GM21528 (cell line): ENCODE measurements around the gene STK32B.

Source experiments
- ATAC-seq: cut with Tn5 transposase; IDR thresholded peaks from one replicate; pipeline ENCODE4 v1.9.1; 2021; ENCODE audit warnings: mild to moderate bottlenecking, moderate library complexity; ENCODE audit not compliant: unreplicated experiment, low FRiP score

STK32B gene

DNA sequence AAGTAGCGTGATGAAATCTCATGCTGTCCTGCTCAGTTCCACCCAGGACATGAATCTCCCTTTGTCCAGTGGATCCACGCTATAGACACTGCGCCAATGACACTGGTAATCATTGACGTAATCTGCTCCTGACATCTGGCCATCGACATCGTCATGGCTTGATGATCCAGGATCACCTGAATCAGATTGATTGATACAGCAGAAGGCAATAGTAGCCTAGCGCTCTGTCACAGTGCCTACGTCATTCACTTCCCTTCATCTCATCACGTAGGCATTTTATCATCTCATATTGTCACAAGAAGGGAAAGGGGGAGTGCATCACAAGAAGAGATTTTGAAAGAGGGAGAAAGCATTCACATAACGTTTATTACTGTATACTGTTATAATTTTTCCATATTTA is 68.8 kb downstream of the STK32B start:
- no peak for ATAC-seq

DNA sequence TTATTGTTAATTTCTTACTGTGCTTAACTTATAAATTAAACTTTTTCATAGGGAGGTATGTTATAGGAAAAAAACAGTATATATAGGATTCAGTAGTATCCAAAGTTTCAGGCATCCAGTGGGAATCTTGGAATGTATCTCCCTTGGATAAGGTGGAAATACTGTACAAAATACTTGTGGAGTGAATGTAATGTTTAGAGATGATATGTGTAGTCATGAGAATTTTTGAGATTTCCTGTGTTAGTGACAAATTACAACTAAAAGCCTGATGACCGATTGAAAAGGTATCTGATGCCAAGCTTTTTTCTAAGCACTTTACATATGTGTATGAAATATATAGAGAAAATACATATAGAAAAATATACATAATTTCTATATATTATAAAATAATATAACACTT is 69.2 kb downstream of the STK32B start:
- no peak for ATAC-seq

DNA sequence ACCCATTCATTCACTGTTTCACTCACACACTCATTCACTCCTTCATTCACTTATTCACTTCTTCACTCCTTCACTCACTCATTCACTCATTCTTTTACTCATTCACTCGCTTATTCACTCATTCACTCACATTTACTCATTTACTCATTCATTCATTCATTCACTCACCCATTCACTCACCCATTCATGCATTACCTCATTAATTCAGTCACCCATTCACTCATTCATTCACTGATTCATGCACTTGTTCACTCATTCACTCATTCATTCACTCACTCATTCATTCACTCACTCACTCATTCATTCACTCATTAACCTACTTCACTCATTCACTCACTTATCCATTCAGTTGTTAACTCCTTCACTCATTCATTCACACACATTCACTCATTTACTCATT is 70.8 kb downstream of the STK32B start:
- no peak for ATAC-seq

DNA sequence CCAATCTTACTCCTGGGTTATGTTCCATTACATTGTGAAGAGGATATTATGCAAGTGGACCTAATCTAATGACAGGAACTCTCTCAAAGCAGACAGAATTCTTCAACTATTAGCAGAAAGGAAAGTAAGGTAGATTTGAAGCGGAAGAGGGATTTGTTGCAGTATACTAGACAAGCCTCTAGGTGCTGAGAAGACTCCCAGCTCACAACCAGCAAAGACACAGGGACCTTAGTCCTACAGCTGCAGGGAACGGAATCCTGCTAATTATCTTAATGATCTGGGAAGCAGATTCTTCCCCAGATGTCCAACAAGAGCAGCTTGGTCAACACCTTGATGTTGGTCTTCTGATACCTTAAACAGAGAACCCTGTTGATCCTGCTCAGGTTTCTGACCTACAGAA is 73.6 kb downstream of the STK32B start:
- ATAC-seq, result no peak

DNA sequence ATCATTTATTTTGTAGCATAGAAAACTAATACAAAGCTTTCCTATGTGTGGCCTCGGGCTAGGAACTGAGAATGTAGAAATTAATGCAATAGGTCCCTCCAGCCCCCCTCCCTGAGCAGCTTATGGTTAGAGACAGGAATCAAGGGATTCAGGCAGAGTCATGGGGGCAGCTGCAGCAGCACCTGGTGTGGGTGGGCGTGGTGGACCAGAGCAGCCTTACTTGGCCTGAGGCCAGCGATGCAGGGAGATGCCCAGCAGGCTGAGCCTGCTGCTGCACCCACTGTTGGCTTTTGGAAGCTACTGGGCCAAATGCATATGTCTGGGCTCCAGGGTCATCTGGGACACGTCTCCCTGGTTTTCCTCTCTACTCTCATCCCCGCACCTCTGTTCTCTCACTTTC is 74.0 kb downstream of the STK32B start:
- ATAC-seq, result no peak

DNA sequence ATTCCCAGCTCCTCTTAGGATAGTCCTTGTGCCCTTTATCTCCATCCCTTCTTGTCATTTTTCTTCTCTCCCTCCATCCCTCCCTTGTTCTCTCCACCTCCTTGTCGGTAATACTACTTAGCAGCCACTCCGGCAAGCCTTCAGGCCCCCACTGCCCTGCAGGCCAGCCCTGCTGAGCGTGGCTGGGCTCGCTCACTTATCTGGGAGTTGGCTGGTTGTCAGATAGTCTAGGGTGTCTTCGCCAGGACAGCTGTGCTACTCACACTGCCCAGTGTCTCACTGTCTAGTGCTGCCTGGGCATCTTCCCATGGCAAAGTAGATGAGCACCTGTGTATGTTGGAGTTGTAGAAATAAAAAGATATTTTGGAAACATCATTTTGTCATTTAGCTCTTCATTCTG is 75.0 kb downstream of the STK32B start:
- ATAC-seq, result no peak

DNA sequence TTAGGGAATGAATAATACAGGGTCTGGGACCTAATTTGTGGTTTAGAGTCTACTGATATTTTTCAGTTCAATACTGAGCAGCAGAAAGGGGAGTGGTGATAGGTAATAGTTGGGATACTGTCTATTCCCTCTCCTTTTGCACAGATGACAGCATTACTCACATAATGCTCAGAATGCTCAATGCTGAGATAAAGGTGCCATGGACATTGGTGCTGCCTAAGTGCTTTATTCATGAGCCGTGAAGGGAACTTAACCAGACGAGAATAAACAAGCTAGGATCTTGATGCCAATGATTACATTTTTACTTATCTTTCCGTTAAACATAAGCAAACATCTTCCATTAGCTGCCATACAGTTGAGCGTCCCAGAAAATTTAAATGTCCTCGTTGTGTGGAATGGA is 75.6 kb downstream of the STK32B start:
- no peak for ATAC-seq

DNA sequence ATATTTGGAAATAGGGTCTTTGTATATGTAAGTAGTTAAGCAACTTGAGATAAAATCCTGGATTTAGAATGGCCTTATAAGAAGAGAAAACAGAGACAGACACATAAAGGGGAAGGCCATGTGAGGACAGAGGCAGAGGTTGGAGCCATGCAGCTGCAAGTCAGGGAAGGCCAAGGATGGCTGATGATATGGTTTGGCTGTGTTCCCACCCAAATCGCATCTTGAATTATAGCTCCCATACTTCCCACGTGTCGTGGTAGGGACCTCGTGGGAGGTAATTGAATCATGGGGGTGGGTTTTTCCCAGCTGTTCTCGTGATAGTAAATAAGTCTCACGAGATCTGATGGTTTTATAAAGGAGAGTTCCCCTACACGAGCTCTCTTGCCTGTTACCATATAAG is 76.3 kb downstream of the STK32B start:
- ATAC-seq, result no peak

DNA sequence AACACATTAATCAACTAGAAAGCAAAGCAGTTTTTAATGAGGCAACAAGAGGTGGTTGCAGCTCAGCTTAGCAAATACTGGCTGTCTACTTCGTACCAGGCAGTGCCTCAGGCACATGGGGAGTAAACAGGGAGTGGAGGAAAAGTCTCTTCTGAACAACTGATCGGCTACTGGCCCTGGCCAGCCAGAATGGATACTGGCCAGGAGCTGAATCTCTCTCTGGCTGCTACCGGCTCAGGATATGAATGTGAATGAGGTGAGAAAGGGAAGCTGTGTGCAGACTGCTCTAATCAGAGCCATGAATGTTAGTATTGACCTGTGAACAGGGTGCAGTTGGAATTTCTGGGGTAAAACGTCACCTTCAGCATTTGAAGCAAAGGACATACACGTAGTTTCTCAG is 77.3 kb downstream of the STK32B start:
- ATAC-seq, result no peak

DNA sequence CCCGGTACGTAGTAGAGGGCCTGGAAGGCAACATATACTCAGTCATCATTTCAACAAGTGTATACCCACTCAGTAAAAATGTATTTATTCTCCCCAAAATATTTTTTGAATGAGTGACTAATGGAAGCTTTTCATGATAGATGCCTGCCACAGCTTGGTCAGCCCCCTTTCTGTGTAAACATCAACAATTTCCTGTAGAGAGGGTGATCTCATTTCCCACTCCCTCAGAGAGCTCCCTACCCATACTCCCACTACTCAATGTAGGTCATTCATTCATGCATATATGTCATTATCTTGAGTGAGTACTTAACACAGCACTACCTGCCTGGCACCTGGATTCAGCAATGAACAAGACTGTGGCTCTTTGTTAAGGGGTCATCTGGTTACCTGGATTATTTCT is 81.9 kb downstream of the STK32B start:
- no peak for ATAC-seq

DNA sequence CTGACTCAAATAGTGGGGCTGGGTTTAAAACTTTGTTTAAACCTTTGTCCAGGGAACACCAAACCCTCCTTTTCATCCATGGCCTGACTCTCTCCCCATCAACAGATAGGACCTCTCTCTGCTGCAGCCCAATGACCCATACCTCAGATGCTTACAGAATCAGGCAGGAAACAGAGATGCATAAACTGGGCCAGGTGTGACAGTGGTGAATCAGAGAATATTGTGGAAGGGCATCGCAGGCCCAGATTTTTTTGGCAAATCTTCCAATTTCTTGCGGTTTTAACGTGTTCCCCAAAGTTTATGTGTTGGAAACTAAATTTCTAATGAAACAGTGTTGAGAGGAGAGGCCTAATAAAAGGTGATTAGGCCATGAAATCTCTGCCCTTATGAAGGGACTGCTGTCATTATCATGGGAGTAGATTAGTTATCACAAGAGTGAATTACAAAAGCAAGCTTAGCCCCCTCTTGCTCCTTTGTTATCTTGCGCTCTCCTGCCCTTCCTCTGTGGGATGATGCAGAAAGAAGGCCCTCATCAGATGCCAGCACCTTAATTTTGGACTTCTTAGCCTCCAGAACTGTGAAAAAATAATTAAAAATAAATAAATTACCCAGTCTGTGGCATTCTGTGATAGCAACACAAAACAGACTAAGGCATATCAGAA is 82.8 kb downstream of the STK32B start:
- ATAC-seq, result no peak

DNA sequence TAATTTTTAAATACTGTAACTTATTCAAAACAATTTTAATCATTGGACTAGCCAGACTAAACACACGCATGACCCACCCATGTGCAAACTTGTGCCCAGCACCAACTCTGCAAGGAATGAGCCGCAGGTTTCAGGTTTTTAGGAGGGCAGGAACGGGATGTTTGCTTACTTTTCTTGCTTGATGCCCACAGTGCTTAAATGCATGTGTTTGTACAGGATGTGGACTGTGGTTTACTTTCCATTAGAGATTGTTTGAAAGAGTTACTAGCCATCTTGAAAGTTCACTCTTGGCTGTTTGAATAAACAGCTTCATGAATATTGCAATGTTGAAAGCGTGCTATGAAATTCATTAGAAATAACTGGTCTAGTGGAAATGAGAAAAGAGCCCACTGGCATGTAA is 83.3 kb downstream of the STK32B start:
- no peak for ATAC-seq

DNA sequence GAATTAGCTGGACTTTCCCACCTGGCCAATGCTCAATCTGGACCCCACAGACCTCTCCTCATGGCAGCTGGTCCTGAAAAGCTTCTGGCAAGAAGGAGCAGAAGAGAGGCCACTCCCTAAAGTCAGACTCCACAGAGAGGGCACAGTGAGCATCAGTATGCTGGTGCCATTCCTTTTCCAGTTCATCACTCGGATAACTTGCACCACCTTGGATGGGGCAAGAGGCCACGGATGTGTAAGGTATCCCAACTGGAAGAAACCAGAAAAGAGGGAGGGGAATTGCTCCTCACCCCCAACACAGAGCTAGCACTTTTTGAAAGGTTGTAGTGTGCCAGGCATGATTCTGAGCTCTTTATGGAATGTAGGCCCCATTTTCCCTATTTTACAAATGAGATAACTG is 85.9 kb downstream of the STK32B start:
- no peak for ATAC-seq

DNA sequence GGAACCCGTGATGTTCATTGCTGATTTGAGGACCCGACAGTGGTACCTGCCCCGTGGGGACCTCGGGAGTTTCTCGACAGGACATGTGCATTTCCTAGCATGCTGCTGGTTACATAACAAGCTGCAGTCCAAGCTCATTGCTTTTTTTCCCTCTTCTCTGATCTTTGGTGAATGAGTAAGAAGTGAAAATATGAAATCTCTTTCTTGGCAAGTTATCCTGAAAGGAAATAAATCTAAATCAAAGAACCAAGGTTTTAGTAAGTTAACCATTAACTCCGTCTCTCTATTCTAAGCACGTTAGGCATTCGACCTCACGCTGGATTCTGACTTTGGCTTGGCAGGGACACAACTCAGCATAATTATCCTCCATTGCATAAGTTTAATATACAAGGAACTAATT is 86.6 kb downstream of the STK32B start:
- no peak for ATAC-seq

DNA sequence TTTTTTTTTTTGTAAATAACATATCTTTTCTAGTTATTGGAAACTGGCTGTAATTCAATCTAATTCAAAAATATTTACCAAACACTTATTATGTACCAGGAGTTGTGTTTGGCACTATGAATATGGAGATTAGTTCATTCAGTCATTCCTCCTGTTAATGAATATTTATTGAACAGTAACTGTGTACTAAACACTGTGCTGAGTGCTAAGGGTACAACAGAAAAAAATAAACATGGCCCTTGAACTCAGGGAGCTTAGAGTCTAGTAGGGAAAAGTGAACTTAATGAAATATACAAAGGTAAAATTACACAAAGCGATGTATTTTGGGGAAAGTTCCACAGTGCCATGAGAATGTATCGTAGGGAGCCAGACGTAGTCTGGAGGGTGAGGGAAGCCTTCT is 87.1 kb downstream of the STK32B start:
- ATAC-seq, result no peak

DNA sequence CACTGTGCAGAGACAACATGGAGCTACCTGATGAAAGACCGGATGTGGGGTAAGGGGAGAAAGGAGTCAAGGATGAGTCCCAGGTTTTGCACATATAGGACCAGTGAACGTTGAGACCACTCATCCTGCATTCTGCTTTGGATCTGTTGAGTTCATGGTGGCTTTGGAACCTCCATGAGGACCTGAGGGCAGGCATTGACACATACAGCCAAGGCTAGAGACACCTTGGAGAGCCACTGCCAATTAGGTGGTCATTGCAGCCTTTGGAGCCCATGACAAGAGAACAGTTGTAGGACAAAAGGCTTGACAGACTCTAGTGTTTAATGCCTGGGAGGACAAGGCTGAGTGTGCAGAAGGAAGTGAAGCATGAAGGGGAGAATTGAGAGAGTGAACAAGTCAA is 87.9 kb downstream of the STK32B start:
- ATAC-seq, result no peak

DNA sequence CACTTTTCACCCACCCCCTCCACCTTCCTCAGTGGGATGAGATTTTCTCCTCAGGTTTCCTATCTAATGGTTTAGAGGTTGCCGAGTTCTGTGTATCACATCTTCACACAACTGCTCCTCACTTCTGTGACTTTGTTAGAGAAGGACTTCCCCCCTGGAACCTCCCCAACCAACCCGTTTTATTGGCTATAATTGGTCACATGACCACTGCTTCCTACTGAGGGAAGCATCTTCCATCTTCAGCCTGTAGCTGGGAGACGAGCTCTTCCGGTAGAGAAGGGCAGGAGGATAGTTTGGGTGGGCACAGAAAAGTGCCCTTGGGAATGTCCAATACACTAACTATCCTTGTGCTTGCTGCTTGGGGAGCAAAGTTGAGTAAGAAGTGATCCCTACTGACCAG is 90.5 kb downstream of the STK32B start:
- ATAC-seq, result no peak

DNA sequence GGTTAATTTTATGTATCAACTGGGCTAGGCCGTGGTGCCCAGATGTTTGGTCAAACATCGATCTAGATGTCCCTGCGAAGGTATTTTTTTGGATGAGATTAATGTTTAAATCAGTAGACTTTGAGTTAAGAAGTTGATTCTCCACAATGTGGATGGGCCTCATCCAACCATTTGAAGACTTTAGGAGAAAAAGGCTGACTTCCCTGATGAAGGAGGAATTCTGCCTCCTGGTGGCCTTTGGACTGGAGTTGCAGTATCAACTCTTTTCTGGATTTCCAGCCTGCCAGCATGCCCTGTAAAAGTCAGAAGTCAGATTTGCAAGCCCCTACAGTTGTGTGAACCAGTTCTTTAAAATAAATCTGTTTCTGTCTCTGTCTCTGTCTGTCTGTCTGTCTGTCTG is 91.4 kb downstream of the STK32B start:
- ATAC-seq, result no peak

DNA sequence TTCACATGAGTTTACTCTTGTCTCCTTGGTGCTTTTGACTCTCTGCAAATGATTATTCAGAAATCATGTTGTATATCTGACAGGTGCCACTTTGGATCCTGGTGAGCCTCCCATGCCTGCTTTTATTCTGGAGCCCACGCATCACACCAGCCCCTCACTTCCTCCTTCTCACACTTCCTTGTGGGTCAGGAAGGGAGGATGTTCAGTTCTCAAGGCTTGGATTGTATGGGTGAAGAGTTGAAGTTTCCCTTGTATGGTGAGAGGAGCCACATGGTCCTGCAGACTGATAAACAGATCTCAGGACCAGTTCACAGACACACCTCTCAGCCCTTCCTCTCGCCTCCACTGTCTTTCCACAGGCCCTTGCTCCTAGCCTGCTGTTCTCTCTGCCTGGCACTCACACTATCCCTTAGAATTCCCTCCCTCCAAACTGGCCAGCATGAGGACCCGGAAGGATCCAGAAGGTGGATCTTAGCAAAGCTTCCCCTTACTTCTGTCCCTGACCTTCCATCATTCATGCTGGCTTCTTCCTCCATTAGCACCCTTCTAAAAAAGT is 92.1 kb downstream of the STK32B start:
- no peak for ATAC-seq

DNA sequence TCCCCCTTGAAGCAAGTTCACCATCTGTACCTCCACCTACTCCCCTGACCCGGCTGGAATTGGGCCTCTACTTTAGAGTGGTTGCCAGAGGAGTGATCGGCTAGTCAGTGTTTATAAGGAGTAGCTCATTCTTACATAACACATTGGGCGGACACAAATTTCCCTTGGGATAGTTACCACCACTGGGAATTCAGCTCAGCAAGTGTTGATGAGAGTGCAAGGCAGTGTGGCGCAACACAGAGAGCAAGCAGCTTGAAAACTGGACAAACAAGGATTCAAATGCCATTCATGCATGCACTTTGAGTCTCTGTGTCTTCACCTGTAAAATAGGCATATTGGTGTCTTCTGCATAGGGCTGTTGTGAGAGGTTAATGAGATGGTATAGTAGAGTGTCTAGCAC is 92.7 kb downstream of the STK32B start:
- ATAC-seq, result no peak

DNA sequence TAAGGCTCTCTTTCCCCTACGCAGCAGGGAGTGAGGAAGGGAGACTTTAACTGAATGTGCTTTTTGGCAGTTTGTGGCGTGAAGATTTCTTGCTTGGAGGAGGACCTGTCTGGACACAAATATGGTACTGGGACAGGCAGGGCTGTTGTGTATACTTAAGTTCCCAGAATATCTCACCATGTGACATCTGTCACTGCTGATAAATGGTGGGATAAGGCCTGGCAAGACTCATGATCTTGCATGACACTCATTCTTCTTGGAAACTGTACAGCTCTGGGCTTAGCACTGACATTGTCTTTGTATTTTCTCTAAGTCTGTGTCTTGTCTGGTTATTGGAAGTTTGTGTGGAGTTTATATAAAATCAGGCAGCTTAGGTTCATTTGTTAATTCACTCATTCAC is 93.1 kb downstream of the STK32B start:
- ATAC-seq, result no peak

DNA sequence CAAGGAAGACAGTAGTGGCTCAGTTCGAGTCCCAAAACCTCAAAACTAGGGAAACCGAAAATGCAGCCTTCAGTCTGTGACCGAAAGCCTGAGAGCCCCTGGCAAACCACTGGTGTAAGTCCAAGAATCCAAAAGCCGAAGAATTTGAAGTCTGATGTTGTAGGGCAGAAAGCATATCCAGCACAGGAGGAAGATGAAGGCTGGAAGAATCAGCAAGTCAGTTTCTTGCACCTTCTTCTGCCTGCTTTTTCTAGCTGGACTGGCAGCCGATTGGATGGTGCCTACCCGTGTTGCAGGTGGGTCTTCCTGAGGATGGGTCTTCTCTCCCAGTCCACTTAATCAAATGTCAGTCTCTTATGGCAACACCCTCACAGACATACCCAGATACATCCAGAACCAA is 95.0 kb downstream of the STK32B start:
- no peak for ATAC-seq

DNA sequence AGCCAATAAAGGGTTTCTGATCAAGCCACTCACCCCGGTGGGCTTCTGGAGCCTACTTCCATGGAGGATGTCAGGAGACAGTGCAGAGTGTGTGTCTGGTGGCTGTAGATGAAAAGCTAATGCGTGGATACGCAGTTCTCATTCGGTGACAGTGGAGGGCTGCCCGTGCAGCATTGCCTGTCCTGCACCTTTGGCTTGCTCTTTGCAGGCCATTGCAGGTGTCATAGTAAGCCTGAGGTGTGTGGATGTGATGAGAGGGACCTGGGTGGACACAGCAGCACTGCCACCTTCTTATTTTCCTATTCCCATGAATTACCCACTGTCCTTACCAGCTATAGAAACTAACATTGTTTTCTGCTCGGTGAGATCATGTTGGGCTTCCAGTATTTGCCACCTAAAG is 101.2 kb downstream of the STK32B start:
- no peak for ATAC-seq
